C4-2B (cell line): ENCODE measurements around the gene DSCAML1.

Experiments used
- CTCF ChIP-seq: fragments of 450-650 bp; conservative IDR thresholded peaks from 2 replicates; pipeline ENCODE4 v1.5.1; 2017; ENCODE audit warnings: mild to moderate bottlenecking
- ZFX ChIP-seq: fragments of 450-650 bp; IDR thresholded peaks from 2 replicates; pipeline ENCODE4 v1.6.1; 2017

GRCh38 chr11:117381481-117382387 is 415.3 kb downstream of the DSCAML1 start:
- TF ChIP-seq CTCF (no peak), ZFX (no peak)
